ENCODE data around the gene TMEM238.
"Not testable (repeated sequence)": the region's sequence is repeated elsewhere in the genome, so short reads cannot be mapped to it uniquely, and the experiment has no call there.

TMEM238 gene

DNA sequence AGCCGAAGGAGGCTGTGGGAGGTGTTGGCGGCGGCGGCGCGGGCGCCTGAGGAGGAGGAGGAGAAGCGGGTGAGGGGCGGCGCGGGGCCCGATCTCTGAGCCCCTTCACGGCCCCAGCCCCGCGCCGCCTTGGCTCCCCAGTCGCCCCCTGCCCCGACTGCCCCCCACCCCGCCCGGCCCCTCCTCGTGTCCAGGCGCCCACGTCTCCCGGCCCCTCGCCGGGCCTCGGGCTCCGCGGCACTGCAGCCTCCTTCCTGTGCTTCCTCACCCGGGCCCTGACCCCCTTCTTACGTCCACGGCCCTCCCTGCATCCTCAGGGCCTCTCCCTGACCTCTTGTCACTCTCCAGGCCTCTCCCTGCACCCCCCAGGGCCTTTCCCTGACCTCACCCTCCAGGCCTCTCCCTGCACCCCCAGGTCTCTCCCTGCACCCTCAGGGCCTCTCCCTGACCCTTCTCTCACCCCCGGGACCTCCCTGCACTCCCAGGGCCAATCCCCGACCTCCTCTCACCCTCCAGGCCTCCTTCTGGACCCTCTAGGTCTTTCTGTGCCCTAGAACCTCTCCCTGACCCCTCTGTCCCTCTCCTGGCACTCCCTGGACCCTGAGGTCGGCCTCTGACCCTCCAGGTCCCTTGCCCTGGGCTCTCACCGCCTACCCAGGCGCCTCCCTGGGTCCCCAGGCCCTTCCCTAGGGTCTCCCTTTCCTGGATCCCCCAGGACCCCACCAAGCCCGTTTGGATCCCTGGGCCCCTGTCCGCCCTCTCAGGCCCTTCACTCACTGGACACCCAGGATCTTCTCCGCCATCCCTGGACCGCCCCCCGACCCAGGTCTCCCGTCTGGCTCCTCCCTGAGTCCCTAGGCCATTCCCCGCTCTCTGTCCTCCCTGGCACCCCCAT lies 44.0 kb downstream of the TMEM238 start:
- Histone ChIP-seq H3K27me3 (ENCODE audit: control insufficient read depth, insufficient read depth, low read length) (no peaks in the 10 kb centered on the region), H3K79me2 (peaks cover 4% of the 10 kb centered on the region), H2AFZ (peak overlapping the region; percentile 50), H3K36me3 (ENCODE audit: control insufficient read depth, insufficient read depth, low read length) (no peaks in the 10 kb centered on the region), H3K9me3 (ENCODE audit: control insufficient read depth, low read length) (no peaks in the 10 kb centered on the region), H3K4me2 (ENCODE audit: low read length) (peak overlapping the region; percentile 95), H3K4me1 (peaks cover 7% of the 10 kb centered on the region), H3K4me3 (ENCODE audit: low read depth, low read length) (peak overlapping the region; percentile 96), H3K9ac (peak overlapping the region; percentile 13), H3K27ac (peak overlapping the region; percentile 71)
- TF ChIP-seq, protein P1, sequence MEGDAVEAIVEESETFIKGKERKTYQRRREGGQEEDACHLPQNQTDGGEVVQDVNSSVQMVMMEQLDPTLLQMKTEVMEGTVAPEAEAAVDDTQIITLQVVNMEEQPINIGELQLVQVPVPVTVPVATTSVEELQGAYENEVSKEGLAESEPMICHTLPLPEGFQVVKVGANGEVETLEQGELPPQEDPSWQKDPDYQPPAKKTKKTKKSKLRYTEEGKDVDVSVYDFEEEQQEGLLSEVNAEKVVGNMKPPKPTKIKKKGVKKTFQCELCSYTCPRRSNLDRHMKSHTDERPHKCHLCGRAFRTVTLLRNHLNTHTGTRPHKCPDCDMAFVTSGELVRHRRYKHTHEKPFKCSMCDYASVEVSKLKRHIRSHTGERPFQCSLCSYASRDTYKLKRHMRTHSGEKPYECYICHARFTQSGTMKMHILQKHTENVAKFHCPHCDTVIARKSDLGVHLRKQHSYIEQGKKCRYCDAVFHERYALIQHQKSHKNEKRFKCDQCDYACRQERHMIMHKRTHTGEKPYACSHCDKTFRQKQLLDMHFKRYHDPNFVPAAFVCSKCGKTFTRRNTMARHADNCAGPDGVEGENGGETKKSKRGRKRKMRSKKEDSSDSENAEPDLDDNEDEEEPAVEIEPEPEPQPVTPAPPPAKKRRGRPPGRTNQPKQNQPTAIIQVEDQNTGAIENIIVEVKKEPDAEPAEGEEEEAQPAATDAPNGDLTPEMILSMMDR (IDR thresholded peaks at IDR 0.05) = no peak

DNA sequence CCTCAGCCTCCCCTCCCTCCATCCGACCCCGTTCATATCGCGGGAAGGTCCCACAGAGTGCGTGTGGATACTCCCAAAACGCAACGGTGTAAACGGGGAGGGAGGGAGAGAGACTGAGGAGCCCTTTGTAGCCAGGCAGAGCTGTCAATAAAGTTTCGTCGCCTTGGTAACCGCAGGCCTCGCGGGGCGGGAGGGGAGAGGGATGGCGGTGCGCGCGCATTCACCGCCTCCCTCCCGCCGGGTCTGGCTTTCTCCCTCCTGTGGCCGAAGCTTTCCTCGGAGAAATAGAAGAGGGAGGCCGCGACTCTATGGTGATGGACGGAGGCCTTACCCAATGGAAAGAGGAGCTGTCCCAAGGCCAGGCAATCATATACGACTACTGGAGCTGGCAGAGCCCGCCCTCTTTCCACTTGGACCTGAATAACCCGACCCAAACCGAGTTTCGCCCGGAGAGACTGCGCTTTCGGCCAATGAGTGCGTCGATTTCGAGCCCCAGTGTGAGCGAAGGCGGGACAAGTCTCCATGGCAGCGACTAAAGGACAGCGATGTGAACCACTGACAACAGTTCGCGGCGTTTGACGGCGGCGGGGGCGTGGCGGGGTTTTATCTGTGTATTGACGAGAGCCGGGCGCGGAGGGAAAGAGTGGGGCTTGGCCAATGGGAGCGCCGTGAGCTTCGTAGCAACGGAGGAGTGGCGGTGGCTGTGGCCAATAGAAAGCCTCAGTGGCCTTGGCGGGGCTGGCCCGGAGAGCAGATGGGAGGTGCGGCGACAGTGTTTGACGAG lies 44.8 kb downstream of the TMEM238 start, which contains the start of gene KMT5C:
KMT5C (plus strand) TSS at position 772 of the 784 bp plus-strand sequence. CDS start 2,061 bp downstream, outside the sequence.
- Histone ChIP-seq H3K27me3 (ENCODE audit: control insufficient read depth, insufficient read depth, low read length) (no peaks in the 10 kb centered on the region), H3K9ac (peak within 1 kb of the TSS; percentile 93), H3K79me2 (peaks cover 4% of the 10 kb centered on the region), H3K4me2 (ENCODE audit: low read length) (peak within 1 kb of the TSS; percentile 100), H3K4me1 (peaks cover 7% of the 10 kb centered on the region), H3K4me3 (ENCODE audit: low read depth, low read length) (peak within 1 kb of the TSS; percentile 96), H3K9me3 (ENCODE audit: control insufficient read depth, low read length) (no peaks in the 10 kb centered on the region), H3K27ac (peak within 1 kb of the TSS; percentile 99), H3K36me3 (ENCODE audit: control insufficient read depth, insufficient read depth, low read length) (no peaks in the 10 kb centered on the region), H2AFZ (peak within 1 kb of the TSS; percentile 95)
- TF ChIP-seq, protein P1 (IDR thresholded peaks at IDR 0.05) = peak; percentile 55

DNA sequence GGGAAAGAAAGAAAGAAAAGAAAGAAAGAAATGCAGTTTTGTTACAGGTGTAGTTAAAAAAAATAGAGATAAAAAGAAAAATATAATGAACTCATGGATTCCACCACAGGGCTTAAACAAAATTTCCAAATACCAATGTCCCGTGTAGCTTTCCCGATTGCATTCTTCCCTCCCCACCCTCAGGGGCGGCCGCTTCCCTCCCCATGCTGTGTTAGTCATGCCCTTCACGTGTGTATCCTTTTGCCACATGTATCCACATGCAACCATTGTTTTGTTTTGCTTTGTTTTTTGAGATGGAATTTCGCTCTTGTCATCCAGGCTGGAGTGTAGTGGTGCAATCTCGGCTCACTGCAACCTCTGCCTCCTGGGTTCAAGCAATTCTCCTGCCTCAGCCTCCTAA lies 48.0 kb downstream of the TMEM238 start:
- TF ChIP-seq, protein P1 (IDR thresholded peaks at IDR 0.05) = no peak
- Histone ChIP-seq H3K9ac (no peak overlapping the region), H3K9me3 (ENCODE audit: control insufficient read depth, low read length) (no peaks in the 10 kb centered on the region)

DNA sequence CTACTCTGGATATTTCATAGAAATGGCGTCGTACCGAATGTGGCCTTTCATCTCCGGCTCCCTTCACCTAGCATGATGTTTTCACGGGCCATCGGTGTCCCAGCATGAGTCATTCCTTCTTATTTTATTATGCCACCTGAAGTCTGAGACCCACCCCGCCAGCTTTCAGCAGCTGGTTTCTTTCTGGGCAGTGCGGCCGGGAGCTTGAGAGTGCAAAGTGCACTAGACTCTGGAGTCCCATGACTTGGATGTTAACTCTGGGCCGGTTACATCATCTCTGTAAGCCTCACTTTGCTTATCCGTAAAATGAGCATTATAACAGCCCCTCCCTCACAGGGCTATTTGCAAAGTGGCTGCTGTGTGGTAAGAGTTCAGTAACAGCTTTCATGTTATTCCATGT lies 50.2 kb downstream of the TMEM238 start:
- Histone ChIP-seq H3K36me3 (ENCODE audit: control insufficient read depth, insufficient read depth, low read length) (no peaks in the 10 kb centered on the region), H3K79me2 (no peaks in the 10 kb centered on the region), H3K4me3 (ENCODE audit: low read depth, low read length) (no peak overlapping the region)

More for the DNA sequence above, 48.0 kb downstream of the TMEM238 start:
- no peak overlapping the region for H2AFZ ChIP-seq
- no peak overlapping the region for H3K27ac ChIP-seq
- peaks cover 7% of the 10 kb centered on the region for H3K4me1 ChIP-seq
- no peak overlapping the region for H3K4me3 ChIP-seq (ENCODE audit: low read depth, low read length)
- no peaks in the 10 kb centered on the region for H3K27me3 ChIP-seq (ENCODE audit: control insufficient read depth, insufficient read depth, low read length)
- H3K4me2 ChIP-seq (ENCODE audit: low read length) = no peak overlapping the region
- H3K79me2 ChIP-seq = peaks cover 4% of the 10 kb centered on the region
- H3K36me3 ChIP-seq (ENCODE audit: control insufficient read depth, insufficient read depth, low read length) = no peaks in the 10 kb centered on the region

DNA sequence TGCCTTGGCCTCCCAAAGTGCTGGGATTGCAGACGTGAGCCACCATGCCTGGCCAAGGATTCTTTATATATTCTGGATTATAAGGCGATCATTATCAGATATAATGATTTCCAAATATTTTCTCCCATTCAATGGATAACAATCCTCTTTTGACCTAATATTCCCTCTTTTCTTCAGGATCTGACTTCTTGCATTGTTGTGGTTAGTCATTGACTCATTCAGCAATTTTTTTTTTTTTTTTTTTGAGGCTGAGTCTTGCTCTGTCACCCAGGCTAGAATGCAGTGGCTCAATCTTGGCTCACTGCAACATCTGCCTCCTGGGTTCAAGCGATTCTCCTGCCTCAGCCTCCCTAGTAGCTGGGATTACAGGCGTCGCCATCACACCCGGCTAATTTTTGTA lies 54.3 kb downstream of the TMEM238 start:
- H2AFZ ChIP-seq; H3K9me3 ChIP-seq (ENCODE audit: control insufficient read depth, low read length): not testable (repeated sequence)

More for the DNA sequence above, 50.2 kb downstream of the TMEM238 start:
- peaks cover 7% of the 10 kb centered on the region for H3K4me1 ChIP-seq
- H3K9me3 ChIP-seq (ENCODE audit: control insufficient read depth, low read length) = no peaks in the 10 kb centered on the region
- H3K27ac ChIP-seq = no peak overlapping the region
- TF ChIP-seq, protein P1 (IDR thresholded peaks at IDR 0.05) = no peak
- no peak overlapping the region for H3K9ac ChIP-seq
- no peak overlapping the region for H2AFZ ChIP-seq
- H3K27me3 ChIP-seq (ENCODE audit: control insufficient read depth, insufficient read depth, low read length) = no peaks in the 10 kb centered on the region
- H3K4me2 ChIP-seq (ENCODE audit: low read length) = no peak overlapping the region

More for the DNA sequence above, 54.3 kb downstream of the TMEM238 start:
- not testable (repeated sequence) for H3K27me3 ChIP-seq (ENCODE audit: control insufficient read depth, insufficient read depth, low read length); H3K4me3 ChIP-seq (ENCODE audit: low read depth, low read length); H3K4me1 ChIP-seq; H3K79me2 ChIP-seq; H3K27ac ChIP-seq; H3K9ac ChIP-seq; H3K36me3 ChIP-seq (ENCODE audit: control insufficient read depth, insufficient read depth, low read length); H3K4me2 ChIP-seq (ENCODE audit: low read length)
